Trophoblast cell (in vitro differentiated cells and primary cell): ENCODE results near the gene CDK12.
A peak's percentile ranks its signal among the peaks of the same experiment; 100 is the strongest.
"Not testable (repeated sequence)": the region's sequence is repeated elsewhere in the genome, so short reads cannot be mapped to it uniquely, and the experiment has no call there.

Experiments
- DNase-seq, 2 donors: peaks; one replicate each; pipeline ENCODE4 v3.0.0-alpha.2; 2016
- H2AFZ ChIP-seq: 2 replicates; pipeline ENCODE4 v1.6.1; 2013; ENCODE audit warnings: low read length, moderate library complexity, mild to moderate bottlenecking; ENCODE audit not compliant: insufficient read depth, poor library complexity
- H2AK5ac ChIP-seq: 2 replicates; pipeline ENCODE4 v1.6.1; 2013; ENCODE audit warnings: mild to moderate bottlenecking, low read length
- H2BK120ac ChIP-seq: 2 replicates; pipeline ENCODE4 v1.6.1; 2013; ENCODE audit warnings: low read length, mild to moderate bottlenecking, moderate library complexity; ENCODE audit not compliant: insufficient read depth, poor library complexity
- H2BK12ac ChIP-seq: 2 replicates; pipeline ENCODE4 v1.6.1; 2013; ENCODE audit warnings: mild to moderate bottlenecking, low read length, moderate library complexity
- H2BK5ac ChIP-seq: 2 replicates; pipeline ENCODE4 v1.6.1; 2013; ENCODE audit warnings: low read length, low read depth, moderate library complexity, mild to moderate bottlenecking; ENCODE audit not compliant: poor library complexity
- H3K14ac ChIP-seq: 2 replicates; pipeline ENCODE4 v1.6.1; 2013; ENCODE audit warnings: mild to moderate bottlenecking, low read length
- H3K18ac ChIP-seq: 2 replicates; pipeline ENCODE4 v1.6.1; 2013; ENCODE audit warnings: mild to moderate bottlenecking, low read length
- H3K23ac ChIP-seq: 2 replicates; pipeline ENCODE4 v1.6.1; 2013; ENCODE audit warnings: low read length
- H3K27ac ChIP-seq: 2 replicates; pipeline ENCODE4 v1.5.1; 2013; ENCODE audit warnings: low read depth, mild to moderate bottlenecking, inconsistent platforms, low read length, moderate library complexity
- H3K27me3 ChIP-seq: 2 replicates; pipeline ENCODE4 v1.6.1; 2013; ENCODE audit warnings: inconsistent platforms, mild to moderate bottlenecking, low read length, moderate library complexity; ENCODE audit not compliant: insufficient read depth
- H3K36me3 ChIP-seq, 2 experiments: 1 replicate in 1 of 2; 2 replicates in 1 of 2; pipeline ENCODE4 v1.6.1; 2013; ENCODE audit warnings: low read length in 2 of 2, mild to moderate bottlenecking in 2 of 2, moderate library complexity in 1 of 2; ENCODE audit not compliant: insufficient read depth in 2 of 2, control insufficient read depth in 1 of 2
- H3K4ac ChIP-seq: 2 replicates; pipeline ENCODE4 v1.6.1; 2013; ENCODE audit warnings: low read depth, mild to moderate bottlenecking, low read length, moderate library complexity
- H3K4me1 ChIP-seq, 2 experiments: 1 replicate in 1 of 2; 2 replicates in 1 of 2; pipeline ENCODE4 v1.6.1; 2013; ENCODE audit warnings: low read length in 2 of 2, mild to moderate bottlenecking in 2 of 2, moderate library complexity in 1 of 2; ENCODE audit not compliant: insufficient read depth in 2 of 2, control insufficient read depth in 1 of 2
- H3K4me2 ChIP-seq: 2 replicates; pipeline ENCODE4 v1.6.1; 2013; ENCODE audit warnings: inconsistent platforms, mild to moderate bottlenecking, low read length, moderate library complexity
- H3K4me3 ChIP-seq: 2 replicates; pipeline ENCODE4 v1.5.1; 2013; ENCODE audit warnings: mild to moderate bottlenecking, low read depth, low read length, inconsistent platforms
- H3K79me1 ChIP-seq: one replicate; pipeline ENCODE4 v1.6.1; 2013; ENCODE audit warnings: low read length
- H3K79me2 ChIP-seq: 2 replicates; pipeline ENCODE4 v1.6.1; 2013; ENCODE audit warnings: low read length, mild to moderate bottlenecking; ENCODE audit not compliant: control insufficient read depth, insufficient read depth, poor library complexity
- H3K9ac ChIP-seq: 2 replicates; pipeline ENCODE4 v1.6.1; 2013; ENCODE audit warnings: mild to moderate bottlenecking, low read length
- H3K9me3 ChIP-seq: 2 replicates; pipeline ENCODE4 v1.6.1; 2013; ENCODE audit warnings: low read depth, mild to moderate bottlenecking, control low read depth, inconsistent platforms, low read length; ENCODE audit not compliant: insufficient read depth
- H4K12ac ChIP-seq: 2 replicates; pipeline ENCODE4 v1.6.1; 2013; ENCODE audit warnings: low read depth, mild to moderate bottlenecking, low read length, moderate library complexity
- H4K8ac ChIP-seq: 2 replicates; pipeline ENCODE4 v1.6.1; 2013; ENCODE audit warnings: low read depth, mild to moderate bottlenecking, low read length, moderate library complexity
- H4K91ac ChIP-seq: one replicate; pipeline ENCODE4 v1.6.1; 2013; ENCODE audit warnings: low read depth, mild to moderate bottlenecking, low read length, moderate library complexity
- WGBS: extraction: QIAGEN DNeasy Blood & Tissue Kit; methylation state at CpG from one replicate; pipeline ENCODE4 v1.1.7; 2013; ENCODE audit warnings: missing lambda C conversion rate; ENCODE audit not compliant: insufficient read length, insufficient coverage; ENCODE audit errors: extremely low coverage; 5-methylcytosine and 5-hydroxymethylcytosine counted together

The CDK12 gene

DNA sequence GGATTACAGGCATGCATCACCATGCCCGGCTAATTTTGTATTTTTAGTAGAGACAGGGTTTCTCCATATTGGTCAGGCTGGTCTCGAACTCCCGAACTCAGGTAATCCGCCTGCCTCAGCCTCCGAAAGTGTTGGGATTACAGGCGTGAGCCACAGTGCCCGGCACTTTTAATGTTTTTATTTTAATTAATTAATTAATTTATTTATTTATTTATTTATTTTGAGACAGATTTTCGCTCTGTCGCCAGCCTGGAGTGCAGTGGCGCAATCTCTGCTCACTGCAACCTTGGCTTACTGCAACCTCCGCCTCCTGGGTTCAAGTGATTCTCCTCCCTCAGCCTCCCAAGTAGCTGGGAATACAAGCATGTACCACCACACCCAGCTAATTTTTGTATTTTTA lies 7.3 kb downstream of the CDK12 start:
- H3K18ac ChIP-seq, H4K8ac ChIP-seq: not testable (repeated sequence)
- WGBS = no CpG with 5 or more reads among the region's 11 CpGs

DNA sequence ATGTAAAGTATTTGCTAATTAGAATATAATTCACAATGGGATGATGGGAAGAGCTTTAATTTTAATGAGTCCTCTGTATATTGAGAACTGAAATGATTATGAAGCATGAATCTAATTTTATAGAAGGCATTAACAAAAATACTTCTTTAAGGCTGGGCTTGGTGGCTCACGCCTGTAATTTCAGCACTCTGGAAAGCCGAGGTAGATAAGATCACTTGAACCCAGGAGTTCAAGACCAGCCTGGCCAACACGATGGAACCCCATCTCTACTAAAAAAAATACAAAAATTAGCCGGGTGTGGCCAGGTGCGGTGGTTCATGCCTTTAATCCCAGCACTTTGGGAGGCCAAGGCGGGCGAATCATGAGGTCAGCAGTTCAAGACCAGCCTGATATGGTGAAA lies 12.0 kb downstream of the CDK12 start:
- Histone ChIP-seq H2BK5ac (no peak overlapping the region), H3K79me2 (no peaks in the 10 kb centered on the region), H4K91ac (no peak overlapping the region), H2AFZ (no peak overlapping the region), H3K23ac (no peak overlapping the region), H2BK120ac (no peak overlapping the region), H3K4me2 (no peak overlapping the region), H3K36me3 (peaks cover 30 to 40% of the 10 kb centered on the region in 2 experiments), H3K27me3 (no peaks in the 10 kb centered on the region), H3K4ac (no peak overlapping the region), H2AK5ac (no peak overlapping the region), H3K18ac (no peak overlapping the region), H2BK12ac (no peak overlapping the region), H3K9me3 (no peaks in the 10 kb centered on the region), H3K14ac (no peak overlapping the region), H4K8ac (no peak overlapping the region), H3K4me3 (no peak overlapping the region), H3K27ac (no peak overlapping the region), H3K9ac (no peak overlapping the region), H3K4me1 (no peaks in the 10 kb centered on the region), H3K79me1 (no peaks in the 10 kb centered on the region), H4K12ac (no peak overlapping the region)
- WGBS = no CpG with 5 or more reads among the region's 7 CpGs
- DNase-seq = no peak

More for the DNA sequence above, 7.3 kb downstream of the CDK12 start:
- peaks cover 17 to 19% of the 10 kb centered on the region in 2 experiments for H3K36me3 ChIP-seq
- DNase-seq, H3K4me3 ChIP-seq, H3K79me2 ChIP-seq, H3K4me2 ChIP-seq, H2BK12ac ChIP-seq, H3K23ac ChIP-seq, H3K14ac ChIP-seq, H2AFZ ChIP-seq, H3K79me1 ChIP-seq, H3K27me3 ChIP-seq, H3K4me1 ChIP-seq, H3K9me3 ChIP-seq, H4K91ac ChIP-seq, H3K4ac ChIP-seq, H2BK5ac ChIP-seq, H2AK5ac ChIP-seq, H3K9ac ChIP-seq, H3K27ac ChIP-seq, H4K12ac ChIP-seq, H2BK120ac ChIP-seq: not testable (repeated sequence)

GRCh38 chr17:39479631-39480030 lies 18.3 kb downstream of the CDK12 start:
- H3K4me3 ChIP-seq, H2BK120ac ChIP-seq, H3K23ac ChIP-seq, H3K27me3 ChIP-seq, H3K18ac ChIP-seq, H4K91ac ChIP-seq, H2BK5ac ChIP-seq, H3K4me1 ChIP-seq, H3K9ac ChIP-seq, H2AK5ac ChIP-seq, H4K12ac ChIP-seq, H3K4ac ChIP-seq, H2BK12ac ChIP-seq, H3K79me1 ChIP-seq, H3K14ac ChIP-seq, H3K9me3 ChIP-seq, H3K79me2 ChIP-seq, H3K27ac ChIP-seq, H2AFZ ChIP-seq, H3K4me2 ChIP-seq, H4K8ac ChIP-seq: not testable (repeated sequence)
- WGBS = no CpG with 5 or more reads among the region's 8 CpGs
- peak in 1 of 2 donors; percentile 43 for DNase-seq
- peaks cover 21 to 32% of the 10 kb centered on the region in 2 experiments for H3K36me3 ChIP-seq

DNA sequence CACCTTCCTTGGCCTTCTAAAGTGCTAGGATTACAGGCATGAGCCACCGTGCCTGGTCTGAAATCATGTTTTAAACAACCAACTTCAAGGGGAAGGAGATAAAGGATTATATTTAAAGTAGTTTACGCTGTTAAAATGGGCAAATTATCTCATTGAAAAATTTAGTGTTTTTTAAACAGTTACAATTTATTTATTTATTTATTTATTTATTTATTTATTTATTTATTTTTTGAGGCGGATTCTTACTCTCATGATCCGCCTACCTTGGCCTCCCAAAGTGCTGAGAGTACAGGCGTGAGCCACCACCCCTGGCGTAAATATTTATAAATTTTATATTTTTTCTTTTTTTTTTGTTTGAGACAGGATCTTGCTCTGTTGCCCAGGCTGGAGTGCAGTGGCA lies 22.2 kb downstream of the CDK12 start:
- WGBS = no CpG with 5 or more reads among the region's 6 CpGs

More for the DNA sequence above, 22.2 kb downstream of the CDK12 start:
- no peak overlapping the region for H2AK5ac ChIP-seq
- H3K23ac ChIP-seq = no peak overlapping the region
- H2BK120ac ChIP-seq = no peak overlapping the region
- H3K79me1 ChIP-seq = no peaks in the 10 kb centered on the region
- no peak overlapping the region for H3K4ac ChIP-seq
- H4K91ac ChIP-seq = no peak overlapping the region
- H2AFZ ChIP-seq = no peak overlapping the region
- DNase-seq = no peak
- H3K4me3 ChIP-seq = no peak overlapping the region
- H4K12ac ChIP-seq = no peak overlapping the region
- H3K79me2 ChIP-seq = no peaks in the 10 kb centered on the region
- peaks cover 0 to 7% of the 10 kb centered on the region in 2 experiments for H3K4me1 ChIP-seq
- peaks cover 11 to 15% of the 10 kb centered on the region in 2 experiments for H3K36me3 ChIP-seq
- H3K9ac ChIP-seq = no peak overlapping the region
- no peak overlapping the region for H2BK5ac ChIP-seq
- H3K4me2 ChIP-seq = no peak overlapping the region
- no peak overlapping the region for H3K14ac ChIP-seq
- H3K18ac ChIP-seq = no peak overlapping the region
- H3K27me3 ChIP-seq = no peaks in the 10 kb centered on the region
- H2BK12ac ChIP-seq = no peak overlapping the region
- H3K27ac ChIP-seq = no peak overlapping the region
- H4K8ac ChIP-seq = no peak overlapping the region
- H3K9me3 ChIP-seq = no peaks in the 10 kb centered on the region
